GM18505 (cell line): ENCODE data around the gene EPHA10.

Source experiments
- ATAC-seq: cut with Tn5 transposase; IDR thresholded peaks from one replicate; pipeline ENCODE4 v1.9.1; 2021; ENCODE audit not compliant: unreplicated experiment
- POLR2A ChIP-seq: IDR thresholded peaks from 4 replicates; pipeline ENCODE4 v1.6.1; 2011; ENCODE audit warnings: borderline replicate concordance; ENCODE audit not compliant: insufficient read depth, insufficient read length; ENCODE audit errors: extremely low read depth

Gene EPHA10

GRCh38 chr1:37721565-37721964 lies 43.4 kb downstream of the EPHA10 start:
- no peak for TF ChIP-seq POLR2A
- ATAC-seq: no peak

- TF ChIP-seq POLR2A: no peak
- no peak for ATAC-seq
Measured at GRCh38 chr1:37720231-37721130, 44.4 kb downstream of the EPHA10 start.

- TF ChIP-seq POLR2A: no peak
- ATAC-seq: no peak
Measured at GRCh38 chr1:37719572-37720195, 45.2 kb downstream of the EPHA10 start.

- ATAC-seq: no peak
- no peak for TF ChIP-seq POLR2A
Measured at GRCh38 chr1:37718901-37719571, 45.9 kb downstream of the EPHA10 start.

GRCh38 chr1:37718181-37718900 lies 46.6 kb downstream of the EPHA10 start:
- no peak for ATAC-seq
- no peak for TF ChIP-seq POLR2A

- no peak for ATAC-seq
- TF ChIP-seq POLR2A: no peak
Measured at GRCh38 chr1:37717631-37718030, 47.3 kb downstream of the EPHA10 start.

- no peak for ATAC-seq
- no peak for TF ChIP-seq POLR2A
Measured at GRCh38 chr1:37716321-37716720, 48.6 kb downstream of the EPHA10 start.

GRCh38 chr1:37714689-37715088 lies 50.2 kb downstream of the EPHA10 start:
- no peak for TF ChIP-seq POLR2A
- ATAC-seq: no peak

- no peak for ATAC-seq
- TF ChIP-seq POLR2A: no peak
Measured at GRCh38 chr1:37714226-37714625, 50.7 kb downstream of the EPHA10 start.

GRCh38 chr1:37708471-37708870 lies 56.4 kb downstream of the EPHA10 start:
- no peak for TF ChIP-seq POLR2A
- no peak for ATAC-seq

GRCh38 chr1:37705399-37705798 lies 59.5 kb downstream of the EPHA10 start:
- ATAC-seq: no peak

GRCh38 chr1:37704966-37705365 lies 60.0 kb downstream of the EPHA10 start:
- TF ChIP-seq POLR2A: no peak
- no peak for ATAC-seq

More at GRCh38 chr1:37705399-37705798, 59.5 kb downstream of the EPHA10 start:
- TF ChIP-seq POLR2A: no peak

GRCh38 chr1:37703061-37703460 lies 61.9 kb downstream of the EPHA10 start:
- no peak for ATAC-seq

More at GRCh38 chr1:37703061-37703460, 61.9 kb downstream of the EPHA10 start:
- TF ChIP-seq POLR2A: no peak
